IPS DF 6.9 (cell line): ENCODE results near the gene ERC2.

ENCODE experiments used
- DNase-seq: peaks from one replicate; pipeline ENCODE4 v3.0.0-alpha.2; 2013; ENCODE audit warnings: low read depth, low spot score
- H3K27ac ChIP-seq: one replicate; pipeline ENCODE4 v1.5.1; 2013; ENCODE audit warnings: low read length, control low read depth
- H3K27me3 ChIP-seq: 2 replicates; pipeline ENCODE4 v1.6.1; 2013; ENCODE audit warnings: mild to moderate bottlenecking, low read length; ENCODE audit not compliant: control insufficient read depth, insufficient read depth
- H3K36me3 ChIP-seq: 2 replicates; pipeline ENCODE4 v1.6.1; 2013; ENCODE audit warnings: low read length; ENCODE audit not compliant: control insufficient read depth, insufficient read depth
- H3K4me1 ChIP-seq: 2 replicates; pipeline ENCODE4 v1.6.1; 2013; ENCODE audit warnings: low read length; ENCODE audit not compliant: control insufficient read depth, insufficient read depth
- H3K4me3 ChIP-seq: 2 replicates; pipeline ENCODE4 v1.5.1; 2013; ENCODE audit warnings: mild to moderate bottlenecking, low read length
- H3K9me3 ChIP-seq: 2 replicates; pipeline ENCODE4 v1.6.1; 2013; ENCODE audit warnings: low read length, inconsistent platforms; ENCODE audit not compliant: control insufficient read depth, insufficient read depth
- WGBS: extraction: QIAGEN DNeasy Blood & Tissue Kit; methylation state at CpG from one replicate; pipeline ENCODE4 v1.1.7; 2013; ENCODE audit warnings: mixed read lengths, missing lambda C conversion rate; ENCODE audit not compliant: insufficient read length, insufficient coverage; 5-methylcytosine and 5-hydroxymethylcytosine counted together

Gene ERC2

GRCh38 chr3:56197991-56198390 lies 270.3 kb downstream of the ERC2 start:
- no peak overlapping the region for H3K4me3 ChIP-seq
- H3K9me3 ChIP-seq = no peaks in the 10 kb centered on the region
- H3K27ac ChIP-seq = no peak overlapping the region
- H3K36me3 ChIP-seq = no peaks in the 10 kb centered on the region
- 0 out of 2 replicates have a peak, but pooled peaks cover 1% of the 10 kb centered on the region for H3K4me1 ChIP-seq
- H3K27me3 ChIP-seq = no peaks in the 10 kb centered on the region
- no peak for DNase-seq

- H3K4me3 ChIP-seq = no peak overlapping the region
- H3K27me3 ChIP-seq = no peaks in the 10 kb centered on the region
- H3K27ac ChIP-seq = no peak overlapping the region
- DNase-seq = no peak
- no peaks in the 10 kb centered on the region for H3K36me3 ChIP-seq
- no peaks in the 10 kb centered on the region for H3K9me3 ChIP-seq
- H3K4me1 ChIP-seq = 0 out of 2 replicates have a peak, but pooled peaks cover 1% of the 10 kb centered on the region
- WGBS = no CpG with 5 or more reads among the region's 3 CpGs
These were observed 270.9 kb downstream of the ERC2 start for GRCh38 chr3:56197259-56197965.

- 0 out of 2 replicates have a peak, but pooled peaks cover 1% of the 10 kb centered on the region for H3K4me1 ChIP-seq
- no peaks in the 10 kb centered on the region for H3K27me3 ChIP-seq
- DNase-seq = no peak
- WGBS = no CpG with 5 or more reads among the region's 3 CpGs
- no peak overlapping the region for H3K27ac ChIP-seq
- H3K9me3 ChIP-seq = no peaks in the 10 kb centered on the region
- no peaks in the 10 kb centered on the region for H3K36me3 ChIP-seq
- no peak overlapping the region for H3K4me3 ChIP-seq
These were observed 271.6 kb downstream of the ERC2 start for GRCh38 chr3:56196700-56197099.

GRCh38 chr3:56193519-56193918 lies 274.7 kb downstream of the ERC2 start:
- whole genome bisulfite sequencing = no CpG with 5 or more reads among the region's 3 CpGs
- Histone ChIP-seq H3K4me1 (0 out of 2 replicates have a peak, but pooled peaks cover 1% of the 10 kb centered on the region), H3K4me3 (no peak overlapping the region), H3K9me3 (no peaks in the 10 kb centered on the region), H3K27ac (no peak overlapping the region), H3K27me3 (no peaks in the 10 kb centered on the region), H3K36me3 (no peaks in the 10 kb centered on the region)
- DNase-seq = no peak

- DNase-seq = no peak
- H3K27me3 ChIP-seq = no peaks in the 10 kb centered on the region
- no peaks in the 10 kb centered on the region for H3K9me3 ChIP-seq
- no peak overlapping the region for H3K4me3 ChIP-seq
- H3K4me1 ChIP-seq = 0 out of 2 replicates have a peak, but pooled peaks cover 1% of the 10 kb centered on the region
- no peak overlapping the region for H3K27ac ChIP-seq
- H3K36me3 ChIP-seq = no peaks in the 10 kb centered on the region
These were observed 276.3 kb downstream of the ERC2 start for GRCh38 chr3:56192001-56192400.

GRCh38 chr3:56190771-56191305 lies 277.4 kb downstream of the ERC2 start:
- no CpG with 5 or more reads among the region's 1 CpG for WGBS
- H3K27ac ChIP-seq = no peak overlapping the region
- no peaks in the 10 kb centered on the region for H3K9me3 ChIP-seq
- H3K4me3 ChIP-seq = no peak overlapping the region
- H3K27me3 ChIP-seq = no peaks in the 10 kb centered on the region
- no peaks in the 10 kb centered on the region for H3K4me1 ChIP-seq
- no peaks in the 10 kb centered on the region for H3K36me3 ChIP-seq
- DNase-seq = no peak

- Histone ChIP-seq H3K36me3 (no peaks in the 10 kb centered on the region), H3K27ac (no peak overlapping the region)
- DNase-seq = no peak
These were observed 278.1 kb downstream of the ERC2 start for GRCh38 chr3:56190130-56190529.

GRCh38 chr3:56189536-56189935 lies 278.7 kb downstream of the ERC2 start:
- no CpG with 5 or more reads among the region's 2 CpGs for WGBS

More at GRCh38 chr3:56190130-56190529, 278.1 kb downstream of the ERC2 start:
- no peaks in the 10 kb centered on the region for H3K27me3 ChIP-seq
- no peak overlapping the region for H3K4me3 ChIP-seq
- no peaks in the 10 kb centered on the region for H3K9me3 ChIP-seq
- no peaks in the 10 kb centered on the region for H3K4me1 ChIP-seq

GRCh38 chr3:56188201-56188600 lies 280.1 kb downstream of the ERC2 start:
- Histone ChIP-seq H3K9me3 (no peaks in the 10 kb centered on the region), H3K27ac (no peak overlapping the region), H3K27me3 (no peaks in the 10 kb centered on the region), H3K4me3 (no peak overlapping the region), H3K36me3 (no peaks in the 10 kb centered on the region), H3K4me1 (no peaks in the 10 kb centered on the region)
- WGBS = no CpG with 5 or more reads among the region's 9 CpGs
- DNase-seq = no peak

More at GRCh38 chr3:56189536-56189935, 278.7 kb downstream of the ERC2 start:
- Histone ChIP-seq H3K9me3 (no peaks in the 10 kb centered on the region), H3K4me3 (no peak overlapping the region), H3K4me1 (no peaks in the 10 kb centered on the region), H3K36me3 (no peaks in the 10 kb centered on the region), H3K27me3 (no peaks in the 10 kb centered on the region), H3K27ac (no peak overlapping the region)
- no peak for DNase-seq

GRCh38 chr3:56187051-56187450 lies 281.2 kb downstream of the ERC2 start:
- WGBS = no CpG with 5 or more reads among the region's 2 CpGs
- no peaks in the 10 kb centered on the region for H3K27me3 ChIP-seq
- H3K4me3 ChIP-seq = no peak overlapping the region
- no peaks in the 10 kb centered on the region for H3K4me1 ChIP-seq
- no peaks in the 10 kb centered on the region for H3K36me3 ChIP-seq
- no peak overlapping the region for H3K27ac ChIP-seq
- no peak for DNase-seq
- H3K9me3 ChIP-seq = no peaks in the 10 kb centered on the region

GRCh38 chr3:56185827-56186226 lies 282.4 kb downstream of the ERC2 start:
- H3K4me1 ChIP-seq = no peaks in the 10 kb centered on the region
- no peak for DNase-seq
- H3K4me3 ChIP-seq = no peak overlapping the region
- no CpG with 5 or more reads among the region's 1 CpG for WGBS
- no peak overlapping the region for H3K27ac ChIP-seq
- H3K36me3 ChIP-seq = no peaks in the 10 kb centered on the region
- no peaks in the 10 kb centered on the region for H3K9me3 ChIP-seq
- H3K27me3 ChIP-seq = no peaks in the 10 kb centered on the region
